HL-60 (cell line): Measurements from ENCODE around the gene BCAR1.

ENCODE experiments used
- DNase-seq, 2 experiments: peaks; one replicate each; pipeline ENCODE4 v3.0.0-alpha.2; 2010 to 2020; ENCODE audit warnings: low read depth in 1 of 2, low spot score in 1 of 2
- H3K27ac ChIP-seq: fragments of 250-450 bp; sonication (Bioruptor Pico); replicated peaks from 2 replicates; pipeline ENCODE4 v1.5.1; 2020; ENCODE audit warnings: mild to moderate bottlenecking, moderate library complexity
- H3K27me3 ChIP-seq: fragments of 250-450 bp; sonication (Bioruptor Pico); 2 replicates; pipeline ENCODE4 v1.5.1; 2021; ENCODE audit warnings: mild to moderate bottlenecking, moderate library complexity; ENCODE audit not compliant: insufficient read depth, poor library complexity, severe bottlenecking
- H3K4me3 ChIP-seq: replicated peaks from 2 replicates; pipeline ENCODE4 v1.5.1; 2011; ENCODE audit warnings: mild to moderate bottlenecking, control low read depth, low read length; ENCODE audit not compliant: insufficient read depth
- GABPA ChIP-seq: IDR thresholded peaks from 2 replicates; pipeline ENCODE4 v1.6.1; 2012; ENCODE audit warnings: low read depth
- POLR2AphosphoS5 ChIP-seq: IDR thresholded peaks from 2 replicates; pipeline ENCODE4 v1.6.1; 2012; ENCODE audit warnings: low read depth
- REST ChIP-seq: IDR thresholded peaks from 2 replicates; pipeline ENCODE4 v1.6.1; 2012; ENCODE audit warnings: low read depth; ENCODE audit not compliant: insufficient replicate concordance
- SPI1 ChIP-seq: IDR thresholded peaks from 2 replicates; pipeline ENCODE4 v1.6.1; 2012; ENCODE audit warnings: low read depth, mild to moderate bottlenecking, borderline replicate concordance
- TF ChIP-seq, protein P1 (sequence below): IDR thresholded peaks from one replicate; pipeline ENCODE4 v1.5.1; 2011; ENCODE audit warnings: low read length, control low read depth, inconsistent platforms; ENCODE audit not compliant: insufficient read depth

Gene BCAR1

GRCh38 chr16:75256059-75256571 is 4.7 kb upstream of the BCAR1 start:
- Histone ChIP-seq H3K27ac (no peak overlapping the region), H3K27me3 (peaks cover 62% of the 10 kb centered on the region), H3K4me3 (no peak overlapping the region)
- DNase-seq: no peak
- TF ChIP-seq REST (no peak), SPI1 (no peak), POLR2AphosphoS5 (no peak), GABPA (no peak)
- TF ChIP-seq, protein P1, sequence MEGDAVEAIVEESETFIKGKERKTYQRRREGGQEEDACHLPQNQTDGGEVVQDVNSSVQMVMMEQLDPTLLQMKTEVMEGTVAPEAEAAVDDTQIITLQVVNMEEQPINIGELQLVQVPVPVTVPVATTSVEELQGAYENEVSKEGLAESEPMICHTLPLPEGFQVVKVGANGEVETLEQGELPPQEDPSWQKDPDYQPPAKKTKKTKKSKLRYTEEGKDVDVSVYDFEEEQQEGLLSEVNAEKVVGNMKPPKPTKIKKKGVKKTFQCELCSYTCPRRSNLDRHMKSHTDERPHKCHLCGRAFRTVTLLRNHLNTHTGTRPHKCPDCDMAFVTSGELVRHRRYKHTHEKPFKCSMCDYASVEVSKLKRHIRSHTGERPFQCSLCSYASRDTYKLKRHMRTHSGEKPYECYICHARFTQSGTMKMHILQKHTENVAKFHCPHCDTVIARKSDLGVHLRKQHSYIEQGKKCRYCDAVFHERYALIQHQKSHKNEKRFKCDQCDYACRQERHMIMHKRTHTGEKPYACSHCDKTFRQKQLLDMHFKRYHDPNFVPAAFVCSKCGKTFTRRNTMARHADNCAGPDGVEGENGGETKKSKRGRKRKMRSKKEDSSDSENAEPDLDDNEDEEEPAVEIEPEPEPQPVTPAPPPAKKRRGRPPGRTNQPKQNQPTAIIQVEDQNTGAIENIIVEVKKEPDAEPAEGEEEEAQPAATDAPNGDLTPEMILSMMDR: no peak

DNA sequence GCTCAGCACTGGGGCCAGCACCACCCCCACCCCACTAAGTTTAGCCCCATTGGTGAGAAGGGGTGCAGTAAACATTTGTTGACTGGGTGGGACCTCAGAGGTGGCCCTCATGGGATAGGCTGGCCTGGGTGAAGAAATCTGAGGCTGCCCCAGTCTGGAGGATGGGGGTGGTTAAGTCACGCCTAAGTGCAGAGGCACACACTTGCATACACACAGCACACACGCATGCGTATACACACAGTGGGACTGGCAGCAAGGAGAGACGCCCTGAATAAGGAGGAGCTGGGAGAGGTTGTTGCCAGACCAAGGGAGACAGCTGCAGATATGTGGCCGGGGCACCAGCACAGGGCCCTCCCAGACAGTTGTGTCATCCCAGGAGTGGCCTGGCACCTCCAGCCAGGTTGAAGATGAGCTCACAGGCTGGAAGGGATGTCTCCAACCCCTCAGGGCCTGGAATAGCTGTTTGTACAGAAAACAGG is 3.0 kb upstream of the BCAR1 start:
- DNase-seq: no peak
- no peak overlapping the region for H3K4me3 ChIP-seq
- peaks cover 76% of the 10 kb centered on the region for H3K27me3 ChIP-seq
- TF ChIP-seq, protein P1: no peak
- TF ChIP-seq GABPA: no peak
- no peak for TF ChIP-seq SPI1
- TF ChIP-seq REST: no peak
- no peak for TF ChIP-seq POLR2AphosphoS5
- no peak overlapping the region for H3K27ac ChIP-seq

DNA sequence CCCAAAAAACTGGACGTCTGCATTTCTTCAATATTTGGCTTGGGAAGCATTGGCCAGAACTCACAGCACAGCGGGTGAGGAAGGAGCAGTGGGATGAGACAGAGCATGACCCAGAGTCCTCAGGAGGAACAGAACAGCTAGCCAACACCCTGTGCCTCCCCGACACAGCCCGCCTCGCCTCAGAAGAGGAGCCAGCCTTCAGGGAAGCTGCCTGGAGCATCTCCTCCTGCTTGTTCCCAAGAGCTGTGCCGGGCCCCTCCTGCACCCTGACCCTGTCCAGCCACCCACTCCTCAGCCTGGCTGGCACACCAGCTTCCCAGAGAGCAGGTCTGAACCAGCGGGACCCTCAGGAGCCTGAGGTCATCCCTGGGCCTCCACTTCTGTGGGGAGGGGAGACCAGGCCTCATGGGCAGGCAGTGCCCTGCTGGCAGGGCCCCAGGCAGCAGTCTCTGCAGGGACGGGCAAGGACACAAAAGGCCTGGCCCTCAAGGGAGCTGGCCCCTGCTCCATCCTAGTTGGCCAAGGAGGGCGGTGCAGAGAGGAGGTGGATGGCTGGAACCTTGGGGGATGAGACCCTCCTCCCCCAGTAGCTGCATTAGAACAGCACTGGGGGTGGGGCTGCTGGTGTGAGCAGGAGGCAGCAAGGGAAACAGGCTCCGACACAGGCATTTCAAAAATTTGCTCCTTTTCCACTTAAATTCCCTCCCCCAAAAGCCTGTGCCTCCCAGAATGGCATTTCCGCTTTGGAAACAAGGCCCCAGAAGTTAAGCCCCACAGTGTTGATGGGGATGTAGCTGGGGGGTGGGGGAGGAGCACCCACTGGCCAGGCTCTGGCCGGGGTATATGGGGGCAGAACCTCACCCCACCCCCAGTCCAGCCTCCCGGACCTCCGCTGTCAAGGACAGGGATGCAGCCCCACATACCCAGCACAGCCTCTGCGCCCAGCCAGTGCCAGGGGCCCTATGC is 1.8 kb upstream of the BCAR1 start:
- no peak for DNase-seq
- Histone ChIP-seq H3K4me3 (no peak overlapping the region), H3K27me3 (peaks cover 81% of the 10 kb centered on the region), H3K27ac (no peak overlapping the region)
- TF ChIP-seq, protein P1: no peak
- TF ChIP-seq SPI1: no peak
- no peak for TF ChIP-seq GABPA
- no peak for TF ChIP-seq POLR2AphosphoS5
- TF ChIP-seq REST: no peak
